Gastroesophageal sphincter (tissue), 4 donors: ENCODE measurements around the gene NANOS3. TPM values are rescaled to one million over a fixed set of nuclear protein-coding genes. Genes with fewer than 3 reads are reported as not detected.

Experiments
- ATAC-seq: fragments of 150-250 bp; one replicate; pipeline ENCODE4 v1.9.1; 2016; ENCODE audit warnings: mild to moderate bottlenecking, moderate library complexity
- H3K27ac ChIP-seq, 4 donors: fragments of 200-600 bp; sonication (generic) in 3 of 4; 1 replicate in 3 of 4; 2 replicates in 1 of 4; pipeline ENCODE4 v1.5.1; 2016 to 2019
- H3K27me3 ChIP-seq: fragments of 200-600 bp; sonication (generic); one replicate; pipeline ENCODE4 v1.5.1; 2019
- H3K36me3 ChIP-seq, 2 donors: fragments of 200-600 bp; sonication (generic); one replicate each; pipeline ENCODE4 v1.5.1; 2019; ENCODE audit warnings: control low read depth in 1 of 2
- H3K4me1 ChIP-seq, 3 donors: fragments of 200-600 bp; sonication (generic); 1 replicate in 2 of 3; 2 replicates in 1 of 3; pipeline ENCODE4 v1.5.1; 2016 to 2019; ENCODE audit warnings: control low read depth in 2 of 3
- H3K4me3 ChIP-seq, 2 donors: fragments of 200-600 bp; sonication (generic); one replicate each; pipeline ENCODE4 v1.5.1; 2019; ENCODE audit warnings: mild to moderate bottlenecking in 1 of 2, moderate library complexity in 1 of 2
- H3K9me3 ChIP-seq, 3 donors: fragments of 200-600 bp; sonication (generic); one replicate each; pipeline ENCODE4 v1.5.1; 2017 to 2019; ENCODE audit warnings: control low read depth in 2 of 3
- EP300 ChIP-seq: sonication (generic); formaldehyde crosslinking; IDR thresholded peaks from one replicate; pipeline ENCODE4 v1.6.1; 2017; ENCODE audit warnings: antibody characterized with exemption, mild to moderate bottlenecking
- POLR2A ChIP-seq, 2 donors: fragments of 450-650 bp; IDR thresholded peaks; one replicate each; pipeline ENCODE4 v1.6.1; 2017; ENCODE audit warnings: antibody characterized with exemption in 2 of 2, mild to moderate bottlenecking in 2 of 2, moderate library complexity in 1 of 2
- POLR2AphosphoS5 ChIP-seq: sonication (generic); formaldehyde crosslinking; IDR thresholded peaks from one replicate; pipeline ENCODE4 v1.6.1; 2017; ENCODE audit warnings: antibody characterized with exemption
- WGBS, 2 donors: methylation state at CpG; one replicate each; pipeline ENCODE4 v1.1.5; 2018; ENCODE audit warnings: low coverage in 1 of 2; 5-methylcytosine and 5-hydroxymethylcytosine counted together
- total RNA-seq, 4 donors: library from RNA; depleted of rRNA; stranded (reverse); fragments of >200 nt; gene quantifications; one replicate each; pipeline ENCODE4 v1.1.0, GENCODE V29; 2016
- TF ChIP-seq, protein P1 (sequence below), 4 experiments: fragments of 200-600 bp in 2 of 4; fragments of 450-650 bp in 2 of 4; sonication (generic) in 1 of 4; IDR thresholded peaks; one replicate each; pipeline ENCODE4 v1.5.1; 2017 to 2019; ENCODE audit warnings: antibody characterized with exemption in 4 of 4, mild to moderate bottlenecking in 2 of 4, moderate library complexity in 2 of 4

Gene NANOS3
- total RNA-seq, 4 donors from 2014 or later, result 1.1 to 5.0 TPM; not detected in 2

DNA sequence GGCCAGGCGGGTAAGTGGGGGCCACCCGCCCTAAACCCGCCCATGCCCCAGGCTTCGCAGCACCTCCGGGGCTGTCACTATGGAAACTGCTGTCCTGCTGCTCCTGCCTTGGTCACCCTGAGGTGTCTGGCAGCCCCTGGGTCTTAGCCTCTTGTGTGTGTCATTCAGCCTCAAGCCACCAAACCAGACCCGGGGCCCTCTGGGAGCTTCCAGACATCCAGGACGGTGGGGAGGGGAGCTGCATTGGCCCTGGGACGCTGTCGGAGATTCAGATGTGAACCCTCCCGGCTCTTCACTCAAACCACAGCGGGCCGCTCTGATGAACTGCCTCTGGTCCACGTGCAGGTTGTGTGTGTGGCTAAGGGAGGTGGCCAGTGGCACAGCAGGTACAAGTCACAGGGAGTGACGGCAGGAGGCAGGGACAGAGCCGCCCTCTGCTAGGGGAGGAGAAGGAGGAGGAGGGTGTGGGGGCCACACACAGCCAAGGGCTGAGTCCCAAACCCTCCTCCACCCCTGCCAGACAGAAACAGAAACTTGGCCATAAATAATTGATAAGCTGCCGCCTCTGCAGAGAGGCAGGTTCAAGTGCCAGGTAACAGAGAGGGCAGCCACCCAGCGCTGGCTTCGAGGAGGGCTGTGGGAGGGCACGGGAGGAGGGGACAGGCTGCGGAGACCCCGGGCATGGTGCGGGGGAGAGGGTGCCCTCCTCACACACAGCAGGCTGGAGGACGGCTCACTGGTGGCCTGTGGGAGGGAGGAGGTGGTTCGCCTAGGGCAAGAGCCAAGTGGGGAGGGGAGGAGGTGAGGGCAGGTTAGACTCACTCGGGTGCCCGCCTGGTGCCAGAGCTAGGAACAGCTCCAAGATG is 8.0 kb downstream of the NANOS3 start:
- TF ChIP-seq POLR2A (IDR thresholded peaks at IDR 0.05) (no peak), POLR2AphosphoS5 (no peak), EP300 (no peak)
- TF ChIP-seq, protein P1, sequence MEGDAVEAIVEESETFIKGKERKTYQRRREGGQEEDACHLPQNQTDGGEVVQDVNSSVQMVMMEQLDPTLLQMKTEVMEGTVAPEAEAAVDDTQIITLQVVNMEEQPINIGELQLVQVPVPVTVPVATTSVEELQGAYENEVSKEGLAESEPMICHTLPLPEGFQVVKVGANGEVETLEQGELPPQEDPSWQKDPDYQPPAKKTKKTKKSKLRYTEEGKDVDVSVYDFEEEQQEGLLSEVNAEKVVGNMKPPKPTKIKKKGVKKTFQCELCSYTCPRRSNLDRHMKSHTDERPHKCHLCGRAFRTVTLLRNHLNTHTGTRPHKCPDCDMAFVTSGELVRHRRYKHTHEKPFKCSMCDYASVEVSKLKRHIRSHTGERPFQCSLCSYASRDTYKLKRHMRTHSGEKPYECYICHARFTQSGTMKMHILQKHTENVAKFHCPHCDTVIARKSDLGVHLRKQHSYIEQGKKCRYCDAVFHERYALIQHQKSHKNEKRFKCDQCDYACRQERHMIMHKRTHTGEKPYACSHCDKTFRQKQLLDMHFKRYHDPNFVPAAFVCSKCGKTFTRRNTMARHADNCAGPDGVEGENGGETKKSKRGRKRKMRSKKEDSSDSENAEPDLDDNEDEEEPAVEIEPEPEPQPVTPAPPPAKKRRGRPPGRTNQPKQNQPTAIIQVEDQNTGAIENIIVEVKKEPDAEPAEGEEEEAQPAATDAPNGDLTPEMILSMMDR (IDR thresholded peaks at IDR 0.05), result no peak
- Histone ChIP-seq H3K27ac (no peak overlapping the region), H3K4me1 (peaks cover 0 to 22% (median 5%) of the 10 kb centered on the region in 3 donors)

DNA sequence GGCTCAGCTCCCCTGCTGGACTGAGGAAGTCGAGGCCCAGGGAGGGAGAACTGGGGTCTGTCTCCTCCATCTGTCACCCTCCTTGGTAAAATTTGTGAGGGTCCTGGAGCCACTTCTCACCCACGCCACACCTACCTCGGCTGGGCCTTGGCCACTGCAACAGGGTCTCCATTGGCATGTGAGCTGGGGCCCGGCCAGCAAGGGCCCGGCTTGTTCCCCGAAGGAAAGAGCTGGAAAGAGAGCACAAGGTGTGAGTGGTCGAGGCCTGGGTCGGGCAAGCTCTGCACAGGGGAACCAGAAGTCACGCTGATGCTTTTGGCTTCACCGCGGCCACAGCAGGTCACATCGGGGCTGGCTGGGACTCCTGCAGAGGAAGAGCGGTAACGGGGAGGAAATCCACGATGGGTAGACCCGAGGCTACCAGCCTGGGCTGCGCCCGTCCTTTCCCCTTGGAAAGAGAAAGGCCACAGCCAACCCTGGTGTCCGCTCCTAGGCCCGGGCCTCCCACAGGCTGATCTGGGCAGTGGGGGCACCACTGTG is 9.0 kb downstream of the NANOS3 start:
- WGBS, 2 donors, result 97% methylated on average over 6 of the region's 20 CpGs; no CpG with 5 or more reads in 1 of the 2 donors
- ATAC-seq, result no peak
- Histone ChIP-seq H3K27me3 (no peaks in the 10 kb centered on the region), H3K9me3 (no peaks in the 10 kb centered on the region), H3K36me3 (no peaks in the 10 kb centered on the region), H3K4me3 (no peak overlapping the region), H3K27ac (no peak overlapping the region), H3K4me1 (peaks cover 0 to 13% (median 0%) of the 10 kb centered on the region in 3 donors)
- TF ChIP-seq, protein P1 (IDR thresholded peaks at IDR 0.05), result no peak
- TF ChIP-seq POLR2A (IDR thresholded peaks at IDR 0.05) (no peak), EP300 (no peak), POLR2AphosphoS5 (no peak)

More for the DNA sequence above, 8.0 kb downstream of the NANOS3 start:
- WGBS, 2 donors, result 62 to 70% methylated on average over 5 to 12 of the region's 26 CpGs
- ATAC-seq, result no peak
- Histone ChIP-seq H3K9me3 (no peaks in the 10 kb centered on the region), H3K27me3 (no peaks in the 10 kb centered on the region), H3K36me3 (no peaks in the 10 kb centered on the region), H3K4me3 (no peak overlapping the region)

DNA sequence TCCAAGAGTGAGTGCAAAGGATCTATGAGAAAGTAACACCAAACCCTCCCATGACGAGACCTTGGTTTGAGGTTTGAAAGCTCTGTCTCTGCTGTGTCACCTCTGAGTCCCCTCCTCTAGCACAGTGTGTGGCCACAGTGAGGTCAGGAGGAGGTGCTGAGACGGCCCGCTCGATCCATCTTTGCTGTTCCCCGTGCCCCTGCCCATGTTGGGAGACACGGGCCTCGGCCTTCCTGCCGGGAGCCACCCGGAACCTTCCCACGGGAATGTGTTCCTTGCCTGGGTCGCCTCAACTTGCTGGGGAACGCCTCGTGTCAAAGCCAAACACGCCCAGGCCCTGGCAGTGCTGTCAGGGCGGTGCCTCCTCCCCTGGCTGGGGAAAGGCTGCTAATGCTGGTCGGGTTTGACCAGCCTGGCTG is 10.1 kb downstream of the NANOS3 start:
- TF ChIP-seq POLR2A (IDR thresholded peaks at IDR 0.05) (no peak), EP300 (no peak), POLR2AphosphoS5 (no peak)
- TF ChIP-seq, protein P1 (IDR thresholded peaks at IDR 0.05), result no peak
- WGBS, 2 donors, result 75 to 96% methylated on average over 2 to 5 of the region's 16 CpGs

DNA sequence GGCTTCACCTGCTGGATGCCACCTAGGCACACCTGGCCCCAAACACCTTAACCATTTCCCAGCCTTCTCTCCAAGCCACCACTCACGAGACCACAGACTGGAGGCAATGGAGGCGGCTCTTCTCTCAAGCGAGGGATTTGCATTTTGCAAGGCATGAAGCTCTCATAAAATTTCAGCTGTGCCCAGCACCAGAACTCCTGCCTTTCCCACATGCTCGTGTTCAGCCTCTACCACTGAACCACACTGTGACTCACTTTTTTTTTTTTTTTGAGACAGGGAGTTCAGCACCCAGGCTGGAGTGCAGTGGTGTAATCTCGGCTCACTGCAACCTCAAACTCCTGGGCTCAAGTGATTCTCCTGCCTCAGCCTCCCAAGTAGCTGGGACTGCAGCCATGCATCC is 10.6 kb downstream of the NANOS3 start:
- WGBS, 2 donors, result 74% methylated on average over 4 of the region's 5 CpGs; no CpG with 5 or more reads in 1 of the 2 donors
- H3K4me1 ChIP-seq, result no peaks in the 10 kb centered on the region

More for the DNA sequence above, 10.1 kb downstream of the NANOS3 start:
- H3K27me3 ChIP-seq, result no peaks in the 10 kb centered on the region
- no peak overlapping the region for H3K27ac ChIP-seq
- H3K36me3 ChIP-seq, result no peaks in the 10 kb centered on the region
- no peak for ATAC-seq
- peaks cover 0 to 2% (median 0%) of the 10 kb centered on the region in 3 donors for H3K4me1 ChIP-seq
- no peaks in the 10 kb centered on the region for H3K9me3 ChIP-seq
- H3K4me3 ChIP-seq, result no peak overlapping the region

More for the DNA sequence above, 10.6 kb downstream of the NANOS3 start:
- TF ChIP-seq POLR2AphosphoS5 (no peak), POLR2A (IDR thresholded peaks at IDR 0.05) (no peak), EP300 (no peak)
- TF ChIP-seq, protein P1 (IDR thresholded peaks at IDR 0.05), result no peak
- no peaks in the 10 kb centered on the region for H3K27me3 ChIP-seq
- no peak overlapping the region for H3K4me3 ChIP-seq
- no peaks in the 10 kb centered on the region for H3K36me3 ChIP-seq
- H3K27ac ChIP-seq, result no peak overlapping the region
- ATAC-seq, result no peak
- no peaks in the 10 kb centered on the region for H3K9me3 ChIP-seq
